NB4 (cell line): ENCODE results near the gene DEF6.
A peak's percentile ranks its signal among the peaks of the same experiment; 100 is the strongest.

Experiments used
- MYC ChIP-seq: IDR thresholded peaks from 2 replicates; pipeline ENCODE4 v1.6.1; 2011; ENCODE audit warnings: low read depth, low read length
- POLR2A ChIP-seq: IDR thresholded peaks from 2 replicates; pipeline ENCODE4 v1.6.1; 2011; ENCODE audit warnings: mild to moderate bottlenecking; ENCODE audit not compliant: insufficient read length; ENCODE audit errors: extremely low read depth
- TF ChIP-seq, protein P1 (sequence below): IDR thresholded peaks from one replicate; pipeline ENCODE4 v1.5.1; 2012; ENCODE audit warnings: low read depth, low read length
- TF ChIP-seq, protein P2 (sequence below): IDR thresholded peaks from 2 replicates; pipeline ENCODE4 v1.6.1; 2011; ENCODE audit warnings: low read depth, low read length

DNA sequence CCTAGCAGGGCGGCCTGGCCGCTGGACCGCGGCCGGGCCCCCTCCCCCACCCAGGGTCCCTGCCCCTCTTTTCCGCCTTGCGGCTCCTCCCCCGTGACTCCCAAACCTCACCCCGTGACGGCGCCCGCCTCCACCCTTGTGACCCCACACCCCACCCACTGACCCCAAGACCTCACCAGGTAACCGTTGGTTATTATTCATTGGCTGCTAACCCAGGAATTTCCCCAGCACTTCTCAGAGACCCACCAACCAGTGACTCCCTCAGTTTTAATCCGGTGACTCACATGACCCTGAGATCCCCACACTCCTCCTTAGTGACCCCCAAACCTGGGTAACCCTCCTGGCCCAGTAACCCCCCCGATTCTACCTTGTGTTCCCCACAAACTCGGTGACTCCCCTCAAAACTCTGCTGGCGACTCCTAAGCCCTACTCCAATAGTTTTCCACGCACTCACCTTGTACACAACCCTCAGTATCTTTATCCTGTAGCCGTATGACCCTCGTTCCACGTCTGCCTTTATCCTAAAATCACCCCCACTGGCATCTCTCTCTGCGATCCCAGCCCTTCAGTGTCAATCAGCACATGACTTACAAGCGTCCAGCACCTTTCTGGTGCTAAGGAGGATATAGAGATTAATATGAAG, 37.5 kb upstream of the DEF6 start:
- TF ChIP-seq POLR2A (peak; percentile 9), MYC (no peak)
- TF ChIP-seq, protein P1, sequence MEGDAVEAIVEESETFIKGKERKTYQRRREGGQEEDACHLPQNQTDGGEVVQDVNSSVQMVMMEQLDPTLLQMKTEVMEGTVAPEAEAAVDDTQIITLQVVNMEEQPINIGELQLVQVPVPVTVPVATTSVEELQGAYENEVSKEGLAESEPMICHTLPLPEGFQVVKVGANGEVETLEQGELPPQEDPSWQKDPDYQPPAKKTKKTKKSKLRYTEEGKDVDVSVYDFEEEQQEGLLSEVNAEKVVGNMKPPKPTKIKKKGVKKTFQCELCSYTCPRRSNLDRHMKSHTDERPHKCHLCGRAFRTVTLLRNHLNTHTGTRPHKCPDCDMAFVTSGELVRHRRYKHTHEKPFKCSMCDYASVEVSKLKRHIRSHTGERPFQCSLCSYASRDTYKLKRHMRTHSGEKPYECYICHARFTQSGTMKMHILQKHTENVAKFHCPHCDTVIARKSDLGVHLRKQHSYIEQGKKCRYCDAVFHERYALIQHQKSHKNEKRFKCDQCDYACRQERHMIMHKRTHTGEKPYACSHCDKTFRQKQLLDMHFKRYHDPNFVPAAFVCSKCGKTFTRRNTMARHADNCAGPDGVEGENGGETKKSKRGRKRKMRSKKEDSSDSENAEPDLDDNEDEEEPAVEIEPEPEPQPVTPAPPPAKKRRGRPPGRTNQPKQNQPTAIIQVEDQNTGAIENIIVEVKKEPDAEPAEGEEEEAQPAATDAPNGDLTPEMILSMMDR, result no peak
- TF ChIP-seq, protein P2, sequence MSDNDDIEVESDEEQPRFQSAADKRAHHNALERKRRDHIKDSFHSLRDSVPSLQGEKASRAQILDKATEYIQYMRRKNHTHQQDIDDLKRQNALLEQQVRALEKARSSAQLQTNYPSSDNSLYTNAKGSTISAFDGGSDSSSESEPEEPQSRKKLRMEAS, result no peak
